HepG2 (cell line): ENCODE measurements around the gene OGFOD3. TPM values are rescaled to one million over a fixed set of nuclear protein-coding genes. Genes with fewer than 3 reads are reported as not detected.

Experiments used
- ATAC-seq: fragments of 200-7000 bp; cut with Tn5 transposase; 3 replicates; pipeline ENCODE4 v1.9.1; 2020; ENCODE audit warnings: mild to moderate bottlenecking, moderate library complexity
- BruUV-seq: library from RNA; stranded (reverse); fragments of 400-500 nt; replicated peaks from 2 replicates; lab custom pipeline; 2021; lab: Mats Ljungman, UMichigan
- CTCF ChIA-PET: fragments of 300-600 bp; formaldehyde crosslinking; extraction: SDS; loops from one replicate; lab custom pipeline; 2021; ENCODE audit warnings: low total read pairs, inconsistent platforms, low intra/inter-chr PET ratio; lab: Yijun Ruan, JAX
- POLR2A ChIA-PET: fragments of 350-600 bp; sonication (Branson Sonifier 250); formaldehyde crosslinking; loops from one replicate; lab custom pipeline; 2020; ENCODE audit warnings: antibody characterized with exemption, inconsistent platforms; lab: Yijun Ruan, JAX
- DNase-seq: peaks from one replicate; pipeline ENCODE4 v3.0.0-alpha.2; 2015; ENCODE audit warnings: low spot score
- FAIRE-seq: peaks from 3 replicates; lab custom pipeline; 2011; peaks lifted over from hg19 to GRCh38; lab: Jason Lieb, UNC
- H2AFZ ChIP-seq: one replicate; pipeline ENCODE4 v1.6.1; 2011; ENCODE audit warnings: low read length, inconsistent platforms
- H3K27ac ChIP-seq: fragments of 300-600 bp; 3 replicates; pipeline ENCODE4 v1.8.0; 2011; ENCODE audit warnings: mixed run types, mild to moderate bottlenecking, mixed read lengths, low read length, inconsistent platforms; ENCODE audit not compliant: insufficient read depth; ENCODE audit errors: extremely low read length
- H3K27me3 ChIP-seq, 2 experiments: fragments of 200-600 bp in 1 of 2; 2 replicates in 1 of 2; 3 replicates in 1 of 2; pipeline versions ENCODE4 v1.6.0 to v1.8.0; 2011; ENCODE audit warnings: low read length in 2 of 2, mild to moderate bottlenecking in 2 of 2, moderate library complexity in 2 of 2, inconsistent platforms in 1 of 2; ENCODE audit not compliant: insufficient read depth in 2 of 2, control insufficient read depth in 1 of 2
- H3K36me3 ChIP-seq, 2 experiments: fragments of 200-600 bp in 1 of 2; replicated peaks in 1 of 2; 2 replicates in 1 of 2; 3 replicates in 1 of 2; pipeline versions ENCODE4 v1.5.1 to v1.8.0; 2011; ENCODE audit warnings: low read length in 2 of 2, inconsistent platforms in 1 of 2; ENCODE audit not compliant: insufficient read depth in 2 of 2, control insufficient read depth in 1 of 2
- H3K4me1 ChIP-seq: 2 replicates; pipeline ENCODE4 v1.5.1; 2012; ENCODE audit warnings: low read length, inconsistent platforms; ENCODE audit not compliant: insufficient read depth
- H3K4me2 ChIP-seq: 2 replicates; pipeline ENCODE4 v1.6.0; 2011; ENCODE audit warnings: low read depth, low read length, inconsistent platforms
- H3K4me3 ChIP-seq, 3 experiments: fragments of 200-600 bp in 1 of 3; sonication (generic), shearing (Covaris generic) in 1 of 3; replicated peaks in 1 of 3; 2 replicates each; pipeline ENCODE4 v1.5.1; 2011 to 2016; ENCODE audit warnings: low read length in 3 of 3, inconsistent platforms in 2 of 3, low read depth in 2 of 3, mild to moderate bottlenecking in 2 of 3, control low read depth in 1 of 3, mixed read lengths in 1 of 3; ENCODE audit not compliant: insufficient read depth in 1 of 3
- H3K79me2 ChIP-seq: one replicate; pipeline ENCODE4 v1.6.1; 2011; ENCODE audit warnings: low read length, inconsistent platforms; ENCODE audit not compliant: insufficient read depth
- H3K9ac ChIP-seq: 2 replicates; pipeline ENCODE4 v1.6.0; 2011; ENCODE audit warnings: mild to moderate bottlenecking, low read depth, low read length, inconsistent platforms; ENCODE audit not compliant: insufficient read depth
- H3K9me3 ChIP-seq: 2 replicates; pipeline ENCODE4 v1.5.1; 2012; ENCODE audit warnings: mild to moderate bottlenecking, low read length
- H4K20me1 ChIP-seq: 2 replicates; pipeline ENCODE4 v1.6.0; 2011; ENCODE audit warnings: inconsistent platforms, mild to moderate bottlenecking, low read length, moderate library complexity; ENCODE audit not compliant: insufficient read depth
- CBX5 ChIP-seq: sonication (generic); formaldehyde crosslinking; IDR thresholded peaks from 2 replicates; pipeline ENCODE4 v1.4.0; 2020; ENCODE audit warnings: missing genetic modification reagents, borderline replicate concordance
- DNMT1 ChIP-seq: sonication (generic); formaldehyde crosslinking; IDR thresholded peaks from 2 replicates; pipeline ENCODE4 v1.5.1; 2020; ENCODE audit warnings: mild to moderate bottlenecking, missing genetic modification reagents
- HMGA1 ChIP-seq: sonication (generic); formaldehyde crosslinking; conservative IDR thresholded peaks from 2 replicates; pipeline ENCODE4 v1.4.0; 2020; ENCODE audit warnings: missing genetic modification reagents
- KDM5B ChIP-seq: sonication (generic); formaldehyde crosslinking; IDR thresholded peaks from 2 replicates; pipeline ENCODE4 v1.4.0; 2020; ENCODE audit warnings: missing genetic modification reagents, mild to moderate bottlenecking, borderline replicate concordance
- NRL ChIP-seq: sonication (generic); formaldehyde crosslinking; IDR thresholded peaks from 2 replicates; pipeline ENCODE4 v1.5.0; 2020; ENCODE audit warnings: missing genetic modification reagents, mild to moderate bottlenecking, moderate library complexity, borderline replicate concordance
- SALL1 ChIP-seq: sonication (generic); formaldehyde crosslinking; IDR thresholded peaks from 2 replicates; pipeline ENCODE4 v1.8.0; 2022; ENCODE audit warnings: mild to moderate bottlenecking, missing genetic modification reagents
- SP5 ChIP-seq: IDR thresholded peaks from 2 replicates; pipeline ENCODE4 v1.6.1; 2016; ENCODE audit warnings: low read depth, borderline replicate concordance
- TEAD2 ChIP-seq: sonication (generic); formaldehyde crosslinking; IDR thresholded peaks from 2 replicates; pipeline ENCODE4 v1.9.0; 2021; ENCODE audit warnings: missing genetic modification reagents
- ZFP36L2 ChIP-seq: sonication (generic); formaldehyde crosslinking; IDR thresholded peaks from 2 replicates; pipeline ENCODE4 v1.4.0; 2020; ENCODE audit warnings: missing genetic modification reagents
- ZNF567 ChIP-seq: sonication (generic); formaldehyde crosslinking; IDR thresholded peaks from 2 replicates; pipeline ENCODE4 v1.8.1; 2023; ENCODE audit warnings: mild to moderate bottlenecking, missing genetic modification reagents, borderline replicate concordance
- ZNF816 ChIP-seq: sonication (generic); formaldehyde crosslinking; IDR thresholded peaks from 2 replicates; pipeline ENCODE4 v1.8.0; 2022; ENCODE audit warnings: missing genetic modification reagents, mild to moderate bottlenecking, borderline replicate concordance
- WGBS: methylation state at CpG from one replicate; pipeline ENCODE4 v1.1.6; 2017; ENCODE audit warnings: low lambda C conversion rate; 5-methylcytosine and 5-hydroxymethylcytosine counted together
- in situ Hi-C: cut with HindIII; loops from 2 replicates; pipeline ENCODE4 v1.10.0; 2017; ENCODE audit warnings: low pct_unique_long_range_greater_than_20kb; ENCODE audit not compliant: extremely low pct_ligation_motif_present
- intact Hi-C: fragments of 100-400 bp; cut with micrococcal nuclease; formaldehyde crosslinking; loops from one replicate; pipeline ENCODE4 v1.10.0; 2022; ENCODE audit not compliant: unreplicated experiment
- polyA plus RNA-seq, 8 experiments: library from polyadenylated mRNA; depleted of rRNA in 3 of 8; stranded (reverse) in 7 of 8; unstranded in 1 of 8; fragments of >200 nt; fragmentation: Illumina TruSeq in 4 of 8; extraction: Trizol in 4 of 8; gene quantifications; 2 replicates each; pipeline versions ENCODE4 v1.2.1 to v1.2.3, GENCODE V29; 2011 to 2016; ENCODE audit warnings: low read depth in 4 of 8, missing spikeins in 1 of 8, mixed read lengths in 1 of 8; ENCODE audit not compliant: insufficient read depth in 1 of 8
- total RNA-seq, 5 experiments: library from RNA; depleted of rRNA; stranded (reverse); fragments of >200 nt; fragmentation: Illumina TruSeq; extraction: Trizol; gene quantifications; 2 replicates each; pipeline ENCODE4 v1.2.3, GENCODE V29; 2016; ENCODE audit warnings: low read depth in 1 of 5
- TF ChIP-seq, protein P1 (sequence below): sonication (generic); formaldehyde crosslinking; IDR thresholded peaks from 2 replicates; pipeline ENCODE4 v1.8.0; 2022; ENCODE audit warnings: mild to moderate bottlenecking, missing genetic modification reagents; ENCODE audit not compliant: insufficient replicate concordance
- TF ChIP-seq, protein P2 (sequence below): sonication (generic); formaldehyde crosslinking; IDR thresholded peaks from 2 replicates; pipeline ENCODE4 v1.5.1; 2020; ENCODE audit warnings: missing genetic modification reagents, mild to moderate bottlenecking, borderline replicate concordance
- TF ChIP-seq, protein P3 (sequence below): sonication (generic); formaldehyde crosslinking; IDR thresholded peaks from 2 replicates; pipeline ENCODE4 v1.5.0; 2020; ENCODE audit warnings: missing genetic modification reagents, mild to moderate bottlenecking, borderline replicate concordance
- TF ChIP-seq, protein P4 (sequence below): sonication (generic); formaldehyde crosslinking; IDR thresholded peaks from 2 replicates; pipeline ENCODE4 v1.5.0; 2020; ENCODE audit warnings: mild to moderate bottlenecking, missing genetic modification reagents
- TF ChIP-seq, protein P5 (sequence below): IDR thresholded peaks from 2 replicates; pipeline ENCODE4 v1.6.1; 2012; ENCODE audit warnings: low read depth, low read length, improper control_type of control experiment

Gene OGFOD3
- total and polyA plus RNA-seq, 2 of the 13 experiments (the other 11 are each of a cell fraction or from before 2014, with no cell fraction given), result 40.0 to 42.1 TPM

DNA sequence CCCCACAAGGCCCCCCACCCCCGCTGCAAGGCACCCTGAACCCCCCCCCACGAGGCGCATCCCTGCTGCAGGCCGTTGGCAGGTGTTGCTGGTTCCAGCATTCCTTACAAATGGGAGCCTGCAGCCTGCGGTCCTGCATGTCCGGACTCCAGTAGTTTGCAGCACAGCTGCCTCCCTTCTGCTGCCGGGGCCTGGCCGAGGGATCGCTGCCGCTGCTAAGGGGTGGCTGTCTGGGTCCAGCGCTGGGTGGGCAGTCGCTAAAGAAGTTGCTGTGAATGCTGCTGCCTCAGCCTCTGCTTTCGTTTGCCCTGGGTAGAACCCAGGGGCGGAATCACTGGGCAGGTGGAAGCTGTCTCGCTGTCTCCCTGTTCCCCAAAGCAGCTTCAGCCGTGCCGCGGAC lies 35.0 kb downstream of the OGFOD3 start:
- no peak for FAIRE-seq
- peaks cover 63% of the 10 kb centered on the region for H3K4me1 ChIP-seq
- H2AFZ ChIP-seq, result no peak overlapping the region
- no peaks in the 10 kb centered on the region for H3K79me2 ChIP-seq
- no TSS peak for BruUV-seq
- peaks cover 10 to 51% of the 10 kb centered on the region in 2 experiments; a peak in 3 of 5 replicates for H3K27me3 ChIP-seq
- CTCF ChIA-PET, result no interaction called here
- POLR2A ChIA-PET, result interaction anchor here (2.3 kb wide), 1 partner anchor 15 kb away, joined by 13 read pairs; no protein-coding TSS in a partner anchor
- no peak for DNase-seq
- no peaks in the 10 kb centered on the region for H3K9me3 ChIP-seq
- H3K4me3 ChIP-seq, result no peak overlapping the region
- no peaks in the 10 kb centered on the region for H3K36me3 ChIP-seq
- intact Hi-C loops, result no loop called here
- 62% methylated on average over 16 of the region's 18 CpGs for WGBS
- H3K27ac ChIP-seq, result no peak overlapping the region
- H4K20me1 ChIP-seq, result no peaks in the 10 kb centered on the region
- H3K9ac ChIP-seq, result no peak overlapping the region
- ATAC-seq, result no peak
- H3K4me2 ChIP-seq, result no peak overlapping the region
- in situ Hi-C loops, result no loop called here
- TF ChIP-seq, protein P1, sequence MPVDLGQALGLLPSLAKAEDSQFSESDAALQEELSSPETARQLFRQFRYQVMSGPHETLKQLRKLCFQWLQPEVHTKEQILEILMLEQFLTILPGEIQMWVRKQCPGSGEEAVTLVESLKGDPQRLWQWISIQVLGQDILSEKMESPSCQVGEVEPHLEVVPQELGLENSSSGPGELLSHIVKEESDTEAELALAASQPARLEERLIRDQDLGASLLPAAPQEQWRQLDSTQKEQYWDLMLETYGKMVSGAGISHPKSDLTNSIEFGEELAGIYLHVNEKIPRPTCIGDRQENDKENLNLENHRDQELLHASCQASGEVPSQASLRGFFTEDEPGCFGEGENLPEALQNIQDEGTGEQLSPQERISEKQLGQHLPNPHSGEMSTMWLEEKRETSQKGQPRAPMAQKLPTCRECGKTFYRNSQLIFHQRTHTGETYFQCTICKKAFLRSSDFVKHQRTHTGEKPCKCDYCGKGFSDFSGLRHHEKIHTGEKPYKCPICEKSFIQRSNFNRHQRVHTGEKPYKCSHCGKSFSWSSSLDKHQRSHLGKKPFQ (CRISPR knock-in tag), result no peak
- TF ChIP-seq ZFP36L2 (no peak), ZNF567 (CRISPR knock-in tag) (no peak), SP5 (CRISPR knock-in tag) (no peak), CBX5 (CRISPR knock-in tag) (no peak), KDM5B (CRISPR knock-in tag) (no peak), NRL (no peak), DNMT1 (CRISPR knock-in tag) (no peak), HMGA1 (no peak), TEAD2 (CRISPR knock-in tag) (no peak), ZNF816 (no peak), SALL1 (CRISPR knock-in tag) (no peak)
- TF ChIP-seq, protein P2, sequence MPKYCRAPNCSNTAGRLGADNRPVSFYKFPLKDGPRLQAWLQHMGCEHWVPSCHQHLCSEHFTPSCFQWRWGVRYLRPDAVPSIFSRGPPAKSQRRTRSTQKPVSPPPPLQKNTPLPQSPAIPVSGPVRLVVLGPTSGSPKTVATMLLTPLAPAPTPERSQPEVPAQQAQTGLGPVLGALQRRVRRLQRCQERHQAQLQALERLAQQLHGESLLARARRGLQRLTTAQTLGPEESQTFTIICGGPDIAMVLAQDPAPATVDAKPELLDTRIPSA (CRISPR knock-in tag), result no peak
- TF ChIP-seq, protein P3, sequence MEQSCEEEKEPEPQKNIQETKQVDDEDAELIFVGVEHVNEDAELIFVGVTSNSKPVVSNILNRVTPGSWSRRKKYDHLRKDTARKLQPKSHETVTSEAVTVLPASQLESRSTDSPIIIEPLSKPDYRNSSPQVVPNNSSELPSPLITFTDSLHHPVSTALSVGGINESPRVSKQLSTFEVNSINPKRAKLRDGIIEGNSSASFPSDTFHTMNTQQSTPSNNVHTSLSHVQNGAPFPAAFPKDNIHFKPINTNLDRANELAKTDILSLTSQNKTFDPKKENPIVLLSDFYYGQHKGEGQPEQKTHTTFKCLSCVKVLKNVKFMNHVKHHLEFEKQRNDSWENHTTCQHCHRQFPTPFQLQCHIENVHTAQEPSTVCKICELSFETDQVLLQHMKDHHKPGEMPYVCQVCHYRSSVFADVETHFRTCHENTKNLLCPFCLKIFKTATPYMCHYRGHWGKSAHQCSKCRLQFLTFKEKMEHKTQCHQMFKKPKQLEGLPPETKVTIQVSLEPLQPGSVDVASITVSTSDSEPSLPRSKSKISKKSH (CRISPR knock-in tag), result no peak
- TF ChIP-seq, protein P4, sequence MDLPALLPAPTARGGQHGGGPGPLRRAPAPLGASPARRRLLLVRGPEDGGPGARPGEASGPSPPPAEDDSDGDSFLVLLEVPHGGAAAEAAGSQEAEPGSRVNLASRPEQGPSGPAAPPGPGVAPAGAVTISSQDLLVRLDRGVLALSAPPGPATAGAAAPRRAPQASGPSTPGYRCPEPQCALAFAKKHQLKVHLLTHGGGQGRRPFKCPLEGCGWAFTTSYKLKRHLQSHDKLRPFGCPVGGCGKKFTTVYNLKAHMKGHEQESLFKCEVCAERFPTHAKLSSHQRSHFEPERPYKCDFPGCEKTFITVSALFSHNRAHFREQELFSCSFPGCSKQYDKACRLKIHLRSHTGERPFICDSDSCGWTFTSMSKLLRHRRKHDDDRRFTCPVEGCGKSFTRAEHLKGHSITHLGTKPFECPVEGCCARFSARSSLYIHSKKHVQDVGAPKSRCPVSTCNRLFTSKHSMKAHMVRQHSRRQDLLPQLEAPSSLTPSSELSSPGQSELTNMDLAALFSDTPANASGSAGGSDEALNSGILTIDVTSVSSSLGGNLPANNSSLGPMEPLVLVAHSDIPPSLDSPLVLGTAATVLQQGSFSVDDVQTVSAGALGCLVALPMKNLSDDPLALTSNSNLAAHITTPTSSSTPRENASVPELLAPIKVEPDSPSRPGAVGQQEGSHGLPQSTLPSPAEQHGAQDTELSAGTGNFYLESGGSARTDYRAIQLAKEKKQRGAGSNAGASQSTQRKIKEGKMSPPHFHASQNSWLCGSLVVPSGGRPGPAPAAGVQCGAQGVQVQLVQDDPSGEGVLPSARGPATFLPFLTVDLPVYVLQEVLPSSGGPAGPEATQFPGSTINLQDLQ (CRISPR knock-in tag), result no peak
- TF ChIP-seq, protein P5, sequence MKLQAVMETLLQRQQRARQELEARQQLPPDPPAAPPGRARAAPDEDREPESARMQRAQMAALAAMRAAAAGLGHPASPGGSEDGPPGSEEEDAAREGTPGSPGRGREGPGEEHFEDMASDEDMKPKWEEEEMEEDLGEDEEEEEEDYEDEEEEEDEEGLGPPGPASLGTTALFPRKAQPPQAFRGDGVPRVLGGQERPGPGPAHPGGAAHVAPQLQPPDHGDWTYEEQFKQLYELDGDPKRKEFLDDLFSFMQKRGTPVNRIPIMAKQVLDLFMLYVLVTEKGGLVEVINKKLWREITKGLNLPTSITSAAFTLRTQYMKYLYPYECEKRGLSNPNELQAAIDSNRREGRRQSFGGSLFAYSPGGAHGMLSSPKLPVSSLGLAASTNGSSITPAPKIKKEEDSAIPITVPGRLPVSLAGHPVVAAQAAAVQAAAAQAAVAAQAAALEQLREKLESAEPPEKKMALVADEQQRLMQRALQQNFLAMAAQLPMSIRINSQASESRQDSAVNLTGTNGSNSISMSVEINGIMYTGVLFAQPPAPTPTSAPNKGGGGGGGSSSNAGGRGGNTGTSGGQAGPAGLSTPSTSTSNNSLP, result no peak
